Measurements from ENCODE around the gene PIK3CA.

- no peak for TF ChIP-seq CTCF (conservative IDR thresholded peaks at IDR 0.05)
- TF ChIP-seq ZFX (IDR thresholded peaks at IDR 0.05): no peak
These were observed 140.7 kb downstream of the PIK3CA start for GRCh38 chr3:179288845-179289244.

Data from C4-2B (cell line).